ENCODE results near the gene NPC2. TPM values are rescaled to one million over a fixed set of nuclear protein-coding genes. Genes with fewer than 3 reads are reported as not detected.
"Not testable (repeated sequence)": the region's sequence is repeated elsewhere in the genome, so short reads cannot be mapped to it uniquely, and the experiment has no call there.

NPC2 gene
- total RNA-seq (10 to 100 TPM; 32.7 to 39.0 TPM), total RNA-seq (13.6 to 19.1 reads per million in 2 donors)

DNA sequence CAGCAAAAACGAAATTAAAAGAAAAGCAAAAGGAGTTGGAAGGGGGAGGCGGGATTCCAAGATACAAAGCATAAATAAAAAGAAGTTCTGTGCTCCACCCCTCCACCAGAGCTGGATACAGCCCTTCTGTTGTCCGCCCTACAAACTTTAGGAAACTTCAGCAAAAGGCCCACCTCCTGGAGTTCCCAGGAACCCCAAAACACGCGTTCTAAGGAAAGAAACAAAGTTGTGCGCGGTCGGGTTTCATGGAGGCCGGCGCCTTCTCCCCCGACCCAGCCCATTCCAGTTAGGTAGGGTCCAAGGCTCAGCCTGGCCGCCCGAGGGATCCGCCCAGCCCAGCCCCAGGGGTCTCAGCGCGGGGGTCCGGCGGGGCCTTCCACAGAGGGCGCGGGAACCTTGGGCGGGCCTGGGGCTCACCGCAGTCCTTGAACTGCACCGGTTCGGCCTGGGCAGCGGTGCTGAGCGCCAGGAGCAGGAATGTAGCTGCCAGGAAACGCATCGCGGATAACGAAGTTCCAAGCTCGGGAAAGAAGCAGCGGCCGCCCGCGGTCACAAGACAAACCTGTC, at the start of gene NPC2:
NPC2 (minus strand) TSS at position 530 of the 567 bp plus-strand sequence; CDS start at position 499, 31 bp downstream.
- Mint-ChIP-seq H3K27me3 (no peaks in the 10 kb centered on the region), H3K36me3 (ENCODE audit: low read depth) (peaks cover 2% of the 10 kb centered on the region), H3K4me3 (no peak within 1 kb of the TSS), H3K4me1 (peaks cover 20% of the 10 kb centered on the region), H3K27ac (no peak within 1 kb of the TSS)
- no peaks in the 10 kb centered on the region for H3K9me3 ChIP-seq (ENCODE audit: control insufficient read depth, low read length, poor library complexity, severe bottlenecking)
- ATAC-seq, result no peak
- no peak for DNase-seq

GRCh38 chr14:74542056-74542685, 49.1 kb upstream of the NPC2 start:
- no peaks in the 10 kb centered on the region for H3K4me1 Mint-ChIP-seq
- H3K36me3 Mint-ChIP-seq (ENCODE audit: low read depth), result no peaks in the 10 kb centered on the region
- H3K27me3 Mint-ChIP-seq, result peaks cover 29% of the 10 kb centered on the region
- ATAC-seq (no peak), DNase-seq (no peak)
- no peak overlapping the region for H3K4me3 Mint-ChIP-seq
- H3K9me3 ChIP-seq (ENCODE audit: control insufficient read depth, low read length, poor library complexity, severe bottlenecking), result no peaks in the 10 kb centered on the region
- no peak overlapping the region for H3K27ac Mint-ChIP-seq

- Mint-ChIP-seq H3K4me3 (no peak overlapping the region), H3K4me1 (no peaks in the 10 kb centered on the region), H3K36me3 (ENCODE audit: low read depth) (no peaks in the 10 kb centered on the region), H3K27ac (no peak overlapping the region), H3K27me3 (peaks cover 29% of the 10 kb centered on the region)
- no peaks in the 10 kb centered on the region for H3K9me3 ChIP-seq (ENCODE audit: control insufficient read depth, low read length, poor library complexity, severe bottlenecking)
- ATAC-seq (no peak), DNase-seq (no peak)
Measured at GRCh38 chr14:74541225-74541624, 48.1 kb upstream of the NPC2 start.

DNA sequence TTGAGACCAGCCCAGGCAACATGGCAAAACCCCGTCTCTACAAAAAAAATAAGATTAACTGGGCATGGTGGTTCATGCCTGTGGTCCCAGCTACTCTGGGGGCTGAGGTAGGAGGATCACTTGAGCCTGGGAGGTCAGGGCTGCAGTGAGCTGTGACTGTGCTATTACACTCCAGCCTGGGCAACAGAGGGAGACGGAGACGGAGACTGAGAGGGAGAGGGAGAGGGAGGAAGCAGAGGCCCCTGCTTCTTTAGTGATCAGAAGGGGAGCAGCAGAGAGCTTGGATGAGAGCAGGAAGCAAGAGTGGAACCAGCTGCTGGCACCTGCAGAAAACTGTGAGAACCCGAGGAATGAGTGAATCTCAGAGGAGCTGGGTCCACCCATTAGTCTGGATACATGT, 46.4 kb upstream of the NPC2 start:
- no peak overlapping the region for H3K27ac Mint-ChIP-seq
- H3K36me3 Mint-ChIP-seq (ENCODE audit: low read depth), result no peaks in the 10 kb centered on the region
- H3K4me1 Mint-ChIP-seq, result no peaks in the 10 kb centered on the region
- no peak overlapping the region for H3K4me3 Mint-ChIP-seq
- DNase-seq (no peak), ATAC-seq (no peak)
- H3K9me3 ChIP-seq (ENCODE audit: control insufficient read depth, low read length, poor library complexity, severe bottlenecking), result no peaks in the 10 kb centered on the region
- peaks cover 23% of the 10 kb centered on the region for H3K27me3 Mint-ChIP-seq

- H3K36me3 Mint-ChIP-seq (ENCODE audit: low read depth), result no peaks in the 10 kb centered on the region
Measured at GRCh38 chr14:74538411-74539391, 45.6 kb upstream of the NPC2 start.

GRCh38 chr14:74536336-74536735, 43.2 kb upstream of the NPC2 start:
- H3K27me3 Mint-ChIP-seq, result peaks cover 20% of the 10 kb centered on the region
- H3K4me1 Mint-ChIP-seq; H3K9me3 ChIP-seq (ENCODE audit: control insufficient read depth, low read length, poor library complexity, severe bottlenecking); DNase-seq; H3K27ac Mint-ChIP-seq; H3K36me3 Mint-ChIP-seq (ENCODE audit: low read depth); ATAC-seq; H3K4me3 Mint-ChIP-seq: not testable (repeated sequence)

More at GRCh38 chr14:74538411-74539391, 45.6 kb upstream of the NPC2 start:
- no peaks in the 10 kb centered on the region for H3K9me3 ChIP-seq (ENCODE audit: control insufficient read depth, low read length, poor library complexity, severe bottlenecking)
- H3K27ac Mint-ChIP-seq, result no peak overlapping the region
- ATAC-seq, result no peak
- no peak overlapping the region for H3K4me3 Mint-ChIP-seq
- no peaks in the 10 kb centered on the region for H3K4me1 Mint-ChIP-seq
- DNase-seq, result no peak
- H3K27me3 Mint-ChIP-seq, result peaks cover 19% of the 10 kb centered on the region

GRCh38 chr14:74535756-74536325, 42.7 kb upstream of the NPC2 start:
- H3K4me1 Mint-ChIP-seq, result peaks cover 4% of the 10 kb centered on the region
- no peaks in the 10 kb centered on the region for H3K36me3 Mint-ChIP-seq (ENCODE audit: low read depth)
- no peak overlapping the region for H3K27ac Mint-ChIP-seq
- H3K27me3 Mint-ChIP-seq, result peaks cover 20% of the 10 kb centered on the region
- no peak overlapping the region for H3K4me3 Mint-ChIP-seq
- no peaks in the 10 kb centered on the region for H3K9me3 ChIP-seq (ENCODE audit: control insufficient read depth, low read length, poor library complexity, severe bottlenecking)
- ATAC-seq (no peak), DNase-seq (no peak)

DNA sequence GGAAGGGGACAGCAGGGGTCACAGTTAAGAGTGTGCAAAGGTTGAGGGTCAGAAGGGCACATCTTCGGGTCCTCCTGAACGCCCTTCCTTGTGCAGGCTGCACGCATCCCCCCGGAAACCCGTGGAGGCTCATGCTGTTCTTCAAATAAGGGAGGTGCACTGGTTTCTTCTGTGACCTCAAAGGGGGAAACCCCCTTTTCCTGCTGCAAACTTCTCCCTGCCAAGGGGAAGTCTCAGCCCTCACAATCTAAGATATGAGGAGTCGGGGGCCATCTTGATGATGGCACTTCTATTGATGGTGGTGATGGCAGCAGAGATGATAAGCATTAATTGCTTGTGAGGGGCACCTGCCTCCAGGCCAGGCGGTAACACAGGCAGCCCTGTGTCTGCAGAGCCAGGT, 40.5 kb upstream of the NPC2 start:
- peak overlapping the region; percentile 12 for H3K4me3 Mint-ChIP-seq
- no peaks in the 10 kb centered on the region for H3K9me3 ChIP-seq (ENCODE audit: control insufficient read depth, low read length, poor library complexity, severe bottlenecking)
- H3K36me3 Mint-ChIP-seq (ENCODE audit: low read depth), result no peaks in the 10 kb centered on the region
- peaks cover 4% of the 10 kb centered on the region for H3K4me1 Mint-ChIP-seq
- peak overlapping the region; percentile 57 for H3K27ac Mint-ChIP-seq
- H3K27me3 Mint-ChIP-seq, result peaks cover 10% of the 10 kb centered on the region
- no peak for DNase-seq
- ATAC-seq, result no peak

DNA sequence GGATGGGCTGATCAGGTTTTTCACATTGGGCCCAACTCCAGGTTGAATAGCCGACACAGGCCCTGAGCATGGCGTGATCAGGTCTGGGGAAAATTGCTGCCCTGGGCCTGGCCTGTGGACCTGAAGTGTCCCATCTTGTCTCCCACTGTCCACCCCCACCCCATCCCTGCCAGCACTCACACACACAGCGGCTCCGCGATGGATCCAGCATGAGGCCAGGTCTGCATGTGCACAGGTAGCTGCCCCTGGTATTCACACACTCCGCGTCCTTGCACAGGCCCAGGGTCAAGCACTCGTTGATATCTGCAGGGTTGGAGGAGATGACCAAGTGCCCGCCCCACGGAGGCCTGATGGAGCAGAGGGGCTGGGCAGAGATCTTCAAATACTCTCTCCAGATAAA, 39.1 kb upstream of the NPC2 start:
- Mint-ChIP-seq H3K4me3 (no peak overlapping the region), H3K36me3 (ENCODE audit: low read depth) (no peaks in the 10 kb centered on the region), H3K27ac (no peak overlapping the region), H3K4me1 (peaks cover 4% of the 10 kb centered on the region), H3K27me3 (peaks cover 4% of the 10 kb centered on the region)
- DNase-seq (no peak), ATAC-seq (no peak)
- no peaks in the 10 kb centered on the region for H3K9me3 ChIP-seq (ENCODE audit: control insufficient read depth, low read length, poor library complexity, severe bottlenecking)

DNA sequence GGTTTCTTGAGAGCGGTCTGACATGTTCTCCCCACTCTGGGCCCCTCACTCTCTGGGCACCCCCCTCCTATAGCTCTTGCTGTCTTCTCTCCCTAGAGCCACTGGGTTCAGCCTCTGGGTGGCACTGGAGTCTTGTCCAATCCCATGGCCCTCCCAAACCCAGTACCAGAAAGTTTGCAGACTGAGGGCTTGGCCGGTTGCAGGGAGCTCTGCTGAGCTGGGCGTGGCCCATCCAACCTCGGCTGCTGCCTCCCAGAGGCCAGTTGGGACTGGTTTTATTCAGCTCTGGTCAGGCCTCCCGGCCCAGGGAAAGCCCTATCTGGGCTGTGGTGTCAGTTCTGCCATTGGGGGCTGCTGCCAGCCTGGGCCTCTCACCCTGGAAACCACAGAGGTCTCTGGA, 38.4 kb upstream of the NPC2 start:
- Mint-ChIP-seq H3K36me3 (ENCODE audit: low read depth) (no peaks in the 10 kb centered on the region), H3K4me1 (peaks cover 4% of the 10 kb centered on the region), H3K27me3 (peaks cover 5% of the 10 kb centered on the region), H3K4me3 (no peak overlapping the region), H3K27ac (no peak overlapping the region)
- no peak for ATAC-seq
- no peak for DNase-seq
- H3K9me3 ChIP-seq (ENCODE audit: control insufficient read depth, low read length, poor library complexity, severe bottlenecking), result no peaks in the 10 kb centered on the region

GRCh38 chr14:74531006-74531405, 37.9 kb upstream of the NPC2 start:
- no peaks in the 10 kb centered on the region for H3K9me3 ChIP-seq (ENCODE audit: control insufficient read depth, low read length, poor library complexity, severe bottlenecking)
- no peak for DNase-seq
- no peak for ATAC-seq
- Mint-ChIP-seq H3K4me3 (no peak overlapping the region), H3K4me1 (peaks cover 4% of the 10 kb centered on the region), H3K36me3 (ENCODE audit: low read depth) (no peaks in the 10 kb centered on the region), H3K27ac (no peak overlapping the region), H3K27me3 (peaks cover 10% of the 10 kb centered on the region)

GRCh38 chr14:74528886-74529285, 35.8 kb upstream of the NPC2 start:
- peaks cover 20% of the 10 kb centered on the region for H3K27me3 Mint-ChIP-seq
- no peaks in the 10 kb centered on the region for H3K36me3 Mint-ChIP-seq (ENCODE audit: low read depth)
- no peak for ATAC-seq
- no peak overlapping the region for H3K27ac Mint-ChIP-seq
- peak overlapping the region; percentile 19 for H3K4me3 Mint-ChIP-seq
- peaks cover 4% of the 10 kb centered on the region for H3K4me1 Mint-ChIP-seq
- no peak for DNase-seq
- H3K9me3 ChIP-seq (ENCODE audit: control insufficient read depth, low read length, poor library complexity, severe bottlenecking), result no peaks in the 10 kb centered on the region

DNA sequence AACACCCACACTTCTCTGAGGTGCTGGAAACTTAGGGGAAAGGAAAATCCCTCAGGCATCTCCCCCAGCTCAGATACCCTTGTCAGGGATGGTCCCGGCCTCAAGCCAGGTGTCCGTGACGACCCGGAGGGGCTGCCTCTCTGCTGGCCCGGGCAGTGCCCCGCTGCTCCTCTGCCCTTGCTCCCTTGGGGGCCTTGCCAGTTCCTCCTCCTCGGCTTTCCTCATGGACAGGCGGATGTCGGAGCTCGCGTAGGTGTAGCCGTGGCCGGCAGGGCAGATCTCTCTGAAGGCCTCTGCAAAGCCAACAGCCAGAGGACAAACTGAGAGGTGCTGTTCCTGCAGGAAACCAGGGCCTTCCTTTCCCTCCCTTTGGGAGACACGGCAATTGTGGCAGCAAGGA, 35.3 kb upstream of the NPC2 start:
- no peak for ATAC-seq
- no peak overlapping the region for H3K27ac Mint-ChIP-seq
- DNase-seq, result no peak
- H3K36me3 Mint-ChIP-seq (ENCODE audit: low read depth), result no peaks in the 10 kb centered on the region
- H3K9me3 ChIP-seq (ENCODE audit: control insufficient read depth, low read length, poor library complexity, severe bottlenecking), result no peaks in the 10 kb centered on the region
- H3K27me3 Mint-ChIP-seq, result peaks cover 22% of the 10 kb centered on the region
- peaks cover 4% of the 10 kb centered on the region for H3K4me1 Mint-ChIP-seq
- H3K4me3 Mint-ChIP-seq, result peak overlapping the region; percentile 19
